ENCODE results near the gene EIF4G2.
A peak's percentile ranks its signal among the peaks of the same experiment; 100 is the strongest.
"Not testable (repeated sequence)": the region's sequence is repeated elsewhere in the genome, so short reads cannot be mapped to it uniquely, and the experiment has no call there.

Gene EIF4G2

DNA sequence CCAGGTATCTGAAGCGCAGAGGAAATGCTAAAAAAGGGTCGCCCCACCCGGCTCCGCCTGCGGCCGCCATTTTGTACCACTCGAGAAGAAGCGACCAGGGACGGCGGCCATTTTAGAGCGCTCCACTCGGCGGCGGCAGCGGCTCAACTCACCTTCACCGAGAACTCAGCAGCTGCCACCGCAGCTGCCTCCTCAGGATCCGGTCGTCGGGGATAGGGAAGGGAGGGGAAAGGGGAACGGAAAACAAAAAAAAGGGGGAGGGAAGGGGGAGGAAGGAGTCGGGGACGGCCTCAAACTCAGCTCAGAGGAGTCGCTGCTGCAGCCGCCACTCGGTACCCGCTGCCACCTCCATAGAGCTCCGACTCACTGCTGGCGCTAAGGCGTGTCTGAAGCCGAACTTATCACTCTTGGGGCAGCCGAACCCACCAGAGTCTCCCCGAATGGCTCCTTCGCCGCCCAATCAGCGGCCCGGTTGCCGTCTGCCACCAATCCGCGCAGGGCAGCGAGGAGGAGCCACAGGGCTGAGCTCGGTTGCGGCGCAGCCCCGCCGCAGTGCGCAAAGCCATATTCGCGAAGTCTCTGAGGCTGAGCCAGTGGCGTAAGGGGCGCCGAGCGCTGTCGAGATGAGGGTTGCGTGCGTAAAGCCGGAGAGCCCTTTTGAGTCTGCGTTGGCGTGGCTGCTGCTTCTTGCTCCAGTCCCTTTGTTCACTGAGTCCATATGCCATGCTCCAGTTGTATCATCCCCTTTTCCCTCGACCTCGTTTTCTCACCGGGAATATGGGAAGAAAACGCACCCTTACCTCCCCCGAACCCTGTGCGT, at the start of gene EIF4G2:
TSS of gene EIF4G2 (minus strand) at position 374 of the 820 bp plus-strand sequence.
- peak; percentile 98 for DNase-seq (ENCODE audit: low spot score)

DNA sequence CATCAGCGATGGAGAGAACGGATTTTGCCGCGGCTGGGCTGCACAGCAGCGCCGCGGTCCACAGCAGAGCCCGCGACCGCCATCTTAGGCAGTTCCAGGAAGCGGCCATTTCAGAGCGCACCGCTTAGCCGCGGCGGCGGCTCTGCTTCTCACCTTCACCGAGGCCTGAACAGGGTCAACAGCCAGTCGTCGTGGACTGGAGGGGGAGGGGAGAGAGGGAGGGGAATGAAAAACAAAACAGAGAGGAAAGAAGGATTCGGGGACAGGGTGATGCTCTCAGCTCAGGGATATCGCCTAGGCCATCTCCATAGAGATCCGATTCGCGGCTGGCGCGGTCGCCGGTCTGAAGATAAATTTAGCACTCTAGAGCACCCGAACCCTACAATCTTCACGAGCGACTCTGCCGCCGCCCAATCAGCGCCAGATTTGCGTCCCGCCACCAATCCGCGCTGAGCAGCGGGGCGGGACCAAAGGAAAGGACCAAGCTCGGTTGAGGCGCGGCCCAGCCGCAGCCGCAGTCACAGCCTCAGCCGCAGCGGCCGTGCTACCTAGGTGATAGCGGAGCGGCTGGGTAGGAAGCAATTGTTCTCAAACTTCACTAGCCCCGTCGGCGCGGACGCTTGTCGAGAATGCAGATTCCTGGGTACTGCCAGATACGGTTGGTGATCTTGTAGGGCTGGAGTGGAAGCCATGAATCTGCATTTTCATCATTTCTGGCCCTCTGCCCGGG, 49.1 kb upstream of the EIF4G2 start, which contains the start of gene ZBED5:
TSS of gene ZBED5 (minus strand) at position 345 of the 730 bp plus-strand sequence. CDS start 3,108 bp downstream, outside the sequence.
- DNase-seq (ENCODE audit: low spot score): peak; percentile 97

DNA sequence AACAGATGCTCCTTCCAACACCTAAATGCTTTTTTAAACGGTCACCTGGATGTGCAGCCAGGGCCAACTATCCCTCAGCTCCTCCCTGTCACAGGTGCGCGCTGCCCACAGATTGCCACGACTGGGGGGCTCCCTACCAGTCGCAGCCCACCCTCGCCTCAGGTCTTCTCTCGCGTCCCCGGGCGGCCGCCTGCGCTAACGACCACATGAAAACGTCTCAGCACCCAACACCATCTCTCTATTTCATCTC, 48.7 kb upstream of the EIF4G2 start:
- DNase-seq (ENCODE audit: low spot score): no peak

DNA sequence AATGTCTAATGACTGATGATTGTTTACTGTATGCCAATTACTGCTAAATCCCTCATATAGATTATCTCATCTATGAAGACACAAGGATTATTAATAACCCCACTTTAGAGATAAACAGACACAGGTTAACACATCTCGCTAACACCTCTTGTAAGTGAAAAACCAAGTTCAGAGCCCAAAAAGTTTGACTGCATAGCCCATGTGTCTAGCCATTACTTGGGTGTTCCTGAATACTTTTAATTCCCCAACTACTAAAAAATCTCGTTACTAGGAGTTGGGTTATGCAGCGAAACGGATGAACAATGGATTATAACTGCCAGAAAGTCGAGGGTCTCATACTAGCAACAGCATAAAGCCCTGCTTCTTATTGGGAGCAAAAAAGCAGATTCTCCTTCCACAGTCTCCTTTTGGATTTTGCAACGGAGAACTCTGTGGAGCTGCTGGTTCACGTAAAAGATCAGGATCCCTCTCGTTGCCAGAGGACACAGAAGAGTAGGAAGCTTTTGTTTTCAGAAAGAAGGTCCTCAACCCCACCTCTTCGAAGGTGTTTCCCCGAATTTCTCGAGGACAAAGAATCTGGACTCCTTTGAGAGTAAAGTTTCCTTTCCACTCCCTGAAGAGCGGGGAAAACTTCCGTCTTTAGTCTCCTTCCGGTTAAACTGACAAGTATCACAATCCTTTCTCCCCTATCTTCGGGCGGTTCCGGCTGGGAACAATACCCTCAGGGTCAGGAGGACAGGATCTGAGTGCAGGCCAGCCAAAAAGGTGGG, 48.1 kb upstream of the EIF4G2 start:
- peak; percentile 32 for DNase-seq (ENCODE audit: low spot score)

DNA sequence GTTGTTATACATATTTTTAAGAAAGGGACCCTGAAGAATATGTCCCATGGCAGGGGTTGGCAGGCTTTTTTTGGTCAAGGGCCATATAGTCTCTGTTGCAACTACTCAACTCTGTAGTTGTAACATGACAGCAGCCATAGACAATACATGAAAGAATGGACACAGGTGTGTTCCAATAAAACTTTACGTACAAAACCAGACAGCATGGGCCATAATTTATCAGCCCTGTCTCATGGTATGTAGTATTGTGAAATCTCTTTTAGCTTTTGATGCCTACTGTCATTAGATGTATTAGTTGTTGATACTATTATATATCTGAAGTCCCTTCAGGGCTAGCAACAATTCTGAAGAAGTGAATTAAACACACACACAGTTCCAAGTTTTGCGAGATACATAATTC, 46.6 kb upstream of the EIF4G2 start:
- no peak for DNase-seq (ENCODE audit: low spot score)

DNA sequence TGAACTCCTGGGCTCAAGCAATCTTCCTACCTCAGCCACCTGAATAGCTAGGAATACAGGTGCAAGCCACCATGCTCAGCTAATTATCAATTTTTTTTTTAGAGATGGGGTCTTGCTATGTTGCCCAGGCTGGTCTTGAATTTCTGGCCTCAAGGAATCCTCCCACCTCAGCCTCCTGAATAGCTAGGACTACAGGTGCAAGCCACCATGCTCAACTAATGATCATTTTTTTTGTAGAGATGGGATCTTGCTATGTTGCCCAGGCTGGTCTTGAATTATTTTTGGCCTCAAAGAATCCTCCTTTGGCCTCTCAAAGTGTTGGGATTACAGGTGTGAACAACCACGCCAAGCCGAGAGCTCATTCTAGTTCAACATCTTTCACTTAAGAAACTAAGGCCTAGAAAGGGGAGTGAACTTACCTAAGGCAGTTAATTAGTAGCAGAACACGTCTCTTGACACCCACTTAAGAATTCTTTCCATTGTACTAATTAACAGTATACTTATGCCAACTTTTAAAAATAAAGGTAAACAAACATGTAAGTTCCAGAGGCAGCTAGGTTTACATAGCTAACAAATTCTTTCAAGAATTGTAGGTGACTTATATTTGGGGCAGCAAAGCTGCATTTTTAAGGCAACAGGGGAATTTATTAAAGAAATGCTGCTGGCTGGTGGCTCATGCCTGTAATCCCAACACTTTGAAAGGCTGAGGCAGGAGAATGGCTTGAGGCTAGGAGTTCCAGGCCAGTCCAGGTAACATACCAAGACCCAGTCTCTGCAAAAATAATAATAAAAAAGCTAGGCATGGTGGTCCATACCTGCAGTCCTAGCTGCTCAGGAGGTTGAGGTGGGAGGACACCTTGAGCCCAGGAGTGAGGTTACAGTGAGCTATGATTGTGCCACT, 39.5 kb upstream of the EIF4G2 start:
- DNase-seq (ENCODE audit: low spot score): no peak

DNA sequence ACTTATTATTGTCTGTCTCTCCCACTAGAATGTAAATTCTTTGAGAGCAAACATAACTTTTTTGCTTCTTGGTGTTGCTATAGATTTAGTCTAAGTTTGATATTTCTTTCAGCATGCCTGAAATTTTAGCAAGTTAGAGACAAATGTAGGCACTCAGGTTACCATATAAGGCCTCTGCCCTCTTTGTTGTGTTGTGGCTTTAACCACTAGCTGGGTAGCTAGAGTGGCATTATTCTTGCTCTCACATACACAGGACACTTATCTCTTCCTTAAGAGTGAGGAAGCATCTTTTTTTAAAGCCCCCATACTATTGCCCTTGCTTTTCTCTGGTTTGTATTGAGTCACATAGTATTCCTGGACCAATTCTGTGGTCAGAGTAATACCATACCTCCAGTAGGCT, 37.9 kb upstream of the EIF4G2 start:
- DNase-seq (ENCODE audit: low spot score): no peak

DNA sequence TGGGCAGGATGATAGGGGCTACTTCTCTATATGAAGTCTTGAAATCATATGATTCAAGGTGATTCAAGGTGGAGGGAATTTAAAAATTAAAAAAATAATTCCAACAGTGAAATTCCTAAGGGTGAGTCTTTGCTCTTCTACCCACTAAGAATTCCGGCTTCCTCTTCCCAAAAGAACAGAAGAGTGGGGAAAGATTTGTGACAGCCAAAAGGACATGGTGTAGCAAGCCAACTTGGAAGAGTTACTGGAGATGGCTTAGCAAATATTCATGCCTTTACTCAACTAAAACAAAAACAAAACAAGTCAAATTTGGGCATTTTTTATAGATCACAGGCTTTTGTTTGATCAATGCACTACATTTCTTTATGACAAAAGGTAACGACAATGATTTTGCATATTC, 36.9 kb upstream of the EIF4G2 start:
- no peak for DNase-seq (ENCODE audit: low spot score)

DNA sequence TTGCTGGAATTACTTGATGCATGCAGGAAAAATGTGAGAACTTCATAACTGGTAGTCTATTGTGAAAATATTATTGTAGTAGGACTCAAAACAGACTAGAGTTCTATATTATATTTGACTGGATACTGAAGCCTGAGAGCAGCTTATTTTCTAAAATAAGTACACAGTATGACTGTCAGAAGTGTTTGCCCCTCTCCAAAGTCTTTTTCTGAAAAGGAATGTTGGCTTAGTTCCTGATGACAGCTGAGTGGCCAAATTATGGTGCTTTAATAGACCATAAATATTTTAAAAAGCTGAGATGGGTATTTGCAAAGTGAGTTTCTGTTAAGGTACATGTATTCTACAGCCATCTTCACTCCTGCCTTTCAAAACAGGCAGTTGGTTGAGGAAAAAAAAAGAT, 36.1 kb upstream of the EIF4G2 start:
- DNase-seq (ENCODE audit: low spot score): no peak

DNA sequence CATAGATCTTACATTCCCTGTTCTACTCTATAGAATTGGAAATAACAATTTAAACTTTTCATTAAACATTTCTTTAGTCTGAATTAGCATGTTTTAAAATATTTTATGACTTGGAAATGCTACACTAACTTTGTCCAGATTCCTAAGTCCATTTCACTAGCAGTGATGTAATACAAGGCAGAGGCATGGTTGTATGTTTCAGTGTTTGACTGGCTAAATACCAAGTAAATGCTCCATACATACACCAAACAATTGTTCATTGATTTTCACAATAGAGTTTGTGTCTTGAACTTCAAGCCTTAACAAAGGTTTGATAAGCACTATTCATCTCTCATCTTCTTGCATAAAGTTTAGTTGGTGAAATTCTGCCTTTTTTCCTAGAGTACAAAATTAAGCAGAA, 35.6 kb upstream of the EIF4G2 start:
- DNase-seq (ENCODE audit: low spot score): no peak

DNA sequence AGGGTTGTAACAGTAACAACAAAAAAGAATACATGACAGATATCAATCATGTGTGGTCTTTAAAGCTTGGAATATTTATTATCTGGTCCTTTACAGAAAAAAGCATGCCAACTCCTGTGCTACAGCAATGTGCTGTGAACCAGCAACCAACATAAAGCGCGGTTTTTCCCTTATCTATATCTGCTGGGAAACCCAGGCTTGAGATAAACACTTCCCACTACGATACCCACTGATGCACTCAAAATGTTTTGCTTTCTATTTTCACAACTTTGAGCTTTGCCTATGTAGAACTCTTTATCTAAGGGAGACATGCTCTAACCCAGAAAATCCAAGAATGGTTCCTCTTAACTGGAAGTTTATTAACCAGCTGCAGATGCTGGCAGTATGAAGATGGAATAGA, 30.2 kb upstream of the EIF4G2 start:
- DNase-seq (ENCODE audit: low spot score): no peak

DNA sequence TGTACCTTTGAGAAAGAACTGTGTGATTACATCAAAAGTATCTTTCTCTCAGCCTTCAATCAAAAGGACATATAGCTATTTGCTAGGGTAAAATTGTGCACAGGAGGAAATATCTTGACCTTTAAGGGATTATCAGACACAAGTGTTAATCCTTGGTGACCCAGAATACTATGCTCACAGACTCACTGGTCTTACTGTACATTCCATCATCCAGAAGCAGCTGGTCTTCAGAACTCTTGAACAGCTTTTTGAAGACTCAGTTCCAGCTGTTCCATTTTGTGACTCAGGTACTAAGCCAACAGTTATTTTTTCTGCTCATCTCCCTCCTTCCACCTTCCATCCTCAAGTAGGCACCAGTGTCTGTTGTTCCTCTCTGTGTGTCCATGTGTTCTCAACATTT, 29.4 kb upstream of the EIF4G2 start:
- DNase-seq (ENCODE audit: low spot score): no peak

DNA sequence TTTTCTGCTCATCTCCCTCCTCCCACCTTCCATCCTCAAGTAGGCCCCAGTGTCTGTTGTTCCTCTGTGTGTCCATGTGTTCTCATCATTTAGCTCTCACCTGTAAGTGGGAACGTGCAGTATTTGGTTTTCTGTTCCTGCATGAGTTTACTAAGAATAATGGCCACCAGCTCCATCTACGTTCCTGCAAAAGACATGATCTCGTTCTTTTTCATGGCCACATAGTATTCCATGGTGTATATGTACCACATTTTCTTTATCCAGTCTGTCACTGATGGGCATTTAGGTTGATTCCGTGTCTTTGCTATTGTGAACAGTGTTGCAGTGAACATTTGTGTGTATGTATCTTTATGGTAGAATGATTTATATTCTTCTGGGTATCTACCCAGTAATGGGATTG, 28.2 kb upstream of the EIF4G2 start:
- DNase-seq (ENCODE audit: low spot score): not testable (repeated sequence)

DNA sequence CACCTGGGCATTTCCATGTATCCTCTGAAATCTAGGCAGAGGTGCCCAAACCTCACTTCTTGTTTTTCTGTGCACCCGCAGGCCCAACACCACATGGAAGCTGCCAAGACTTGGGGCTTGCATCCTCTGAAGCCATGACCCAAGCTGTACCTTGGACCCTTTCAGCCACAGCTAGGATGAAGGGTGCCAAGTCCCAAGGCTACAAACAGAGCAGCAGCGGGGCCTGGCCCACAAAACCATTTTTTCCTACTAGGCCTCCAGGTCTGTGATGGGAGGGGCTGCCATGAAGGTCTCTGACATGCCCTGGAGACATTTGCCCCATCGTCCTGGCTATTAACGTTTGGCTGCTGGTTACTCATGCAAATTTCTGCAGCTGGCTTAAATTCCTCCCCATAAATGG, 20.4 kb upstream of the EIF4G2 start:
- DNase-seq (ENCODE audit: low spot score): no peak

DNA sequence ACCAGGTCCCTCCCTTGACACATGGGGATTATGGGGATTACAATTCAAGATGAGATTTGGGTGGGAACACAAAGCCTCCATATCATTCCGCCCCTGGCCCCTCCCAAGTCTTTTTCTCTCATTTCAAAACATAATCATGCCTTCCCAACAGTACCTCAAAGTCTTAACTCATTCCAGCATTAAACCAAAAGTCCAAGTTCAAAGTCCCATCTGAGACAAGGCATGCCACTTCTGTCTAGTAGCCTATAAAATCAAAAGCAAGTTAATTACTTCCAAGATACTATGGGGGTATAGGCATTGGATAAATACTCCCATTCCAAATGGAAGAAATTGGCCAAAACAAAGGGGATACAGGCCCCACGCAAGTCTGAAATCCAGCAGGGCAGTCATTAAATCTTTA, 19.7 kb upstream of the EIF4G2 start:
- no peak for DNase-seq (ENCODE audit: low spot score)

DNA sequence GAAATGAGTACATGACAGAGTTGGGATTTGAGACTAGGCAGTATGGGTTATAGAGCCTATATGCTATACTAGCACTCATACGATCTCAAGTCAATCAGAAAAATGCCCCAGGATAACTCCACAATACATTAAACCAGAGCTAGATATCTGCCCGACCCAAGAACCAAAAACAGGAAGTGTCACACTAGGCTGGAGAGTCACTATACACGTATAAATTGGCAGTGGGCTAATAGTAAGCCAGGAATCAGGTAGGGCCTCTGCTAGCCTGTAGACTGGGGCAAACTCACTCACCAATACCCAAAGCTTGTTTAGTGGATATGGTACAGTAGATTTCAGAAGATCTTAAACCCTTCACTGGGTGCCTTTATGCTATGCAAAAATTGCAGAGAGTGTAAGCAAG, 16.2 kb upstream of the EIF4G2 start:
- DNase-seq (ENCODE audit: low spot score): no peak

DNA sequence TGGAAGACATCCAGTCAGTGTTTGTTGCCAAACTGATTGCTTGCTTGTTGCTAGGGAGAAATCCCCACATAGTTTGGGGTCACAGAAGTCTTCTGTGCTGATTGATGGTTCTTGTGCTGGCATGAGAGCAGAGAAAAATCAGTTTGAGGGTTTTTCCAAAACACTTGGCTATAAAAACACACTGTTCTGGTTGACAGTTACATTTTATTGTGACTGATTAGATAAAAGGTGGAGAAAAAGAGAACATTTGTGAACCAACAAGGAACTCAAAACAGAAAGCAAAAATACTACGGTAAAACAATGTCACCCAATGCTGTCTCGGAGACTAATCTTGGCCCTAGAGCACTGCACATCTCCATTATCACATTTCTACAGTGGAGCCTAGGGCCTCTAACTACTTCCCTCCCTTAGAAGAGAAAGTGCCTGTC, 14.4 kb upstream of the EIF4G2 start:
- no peak for DNase-seq (ENCODE audit: low spot score)

DNA sequence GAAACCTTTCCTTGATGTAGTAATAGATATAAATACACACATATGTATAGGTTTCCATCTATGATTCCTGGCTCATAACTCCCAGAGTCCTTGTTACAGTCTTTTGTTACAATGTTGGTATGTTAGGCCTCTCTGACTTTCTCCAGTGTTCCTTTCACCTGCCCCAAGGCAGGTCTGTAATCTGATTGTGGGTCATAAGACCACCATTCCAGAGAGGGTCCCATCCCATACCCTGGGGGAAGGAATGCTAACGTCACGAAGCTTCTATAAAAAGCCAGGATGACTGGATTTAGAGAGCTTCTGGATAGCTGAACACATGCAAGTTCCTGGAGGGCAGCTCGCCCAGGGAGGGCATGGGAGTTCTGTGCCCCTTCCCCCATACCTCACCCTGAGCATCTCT, 13.8 kb upstream of the EIF4G2 start:
- DNase-seq (ENCODE audit: low spot score): not testable (repeated sequence)

DNA sequence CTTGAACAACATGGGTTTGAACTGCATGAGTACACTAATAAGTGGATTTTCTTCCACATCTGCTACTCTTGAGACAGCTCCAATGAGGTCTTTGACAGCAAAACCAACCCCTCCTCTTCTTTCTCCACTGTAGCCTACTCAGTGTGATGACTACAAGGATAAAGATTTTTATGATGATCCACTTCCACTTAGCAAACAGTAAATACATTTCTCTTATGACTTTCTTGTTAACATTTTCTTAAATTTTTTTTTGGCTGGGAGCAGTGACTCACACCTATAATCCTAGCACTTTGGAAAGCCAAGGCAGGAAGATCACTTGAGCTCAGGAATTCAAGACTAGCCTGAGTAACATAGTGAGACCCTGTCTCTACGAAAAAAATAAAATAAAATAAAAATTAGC, 9.9 kb upstream of the EIF4G2 start:
- DNase-seq (ENCODE audit: low spot score): no peak

DNA sequence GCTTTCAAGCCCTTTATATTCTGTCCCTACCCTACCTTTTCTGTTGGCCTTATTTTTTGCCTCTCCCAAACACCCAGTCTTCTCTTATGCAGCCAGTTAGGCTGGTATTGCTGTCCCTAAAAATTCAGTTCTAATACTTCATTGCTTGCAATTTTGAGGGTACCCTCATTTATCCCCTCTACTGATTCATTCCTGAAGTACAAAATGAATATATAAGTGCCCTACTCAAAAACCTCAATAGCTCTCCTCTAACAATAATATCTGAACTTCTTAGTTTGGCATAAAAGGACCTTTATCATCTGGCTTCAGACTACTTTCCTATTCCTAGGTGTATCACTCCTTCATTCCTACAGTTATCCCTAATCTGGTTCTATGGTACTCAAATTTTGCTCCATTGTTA, 5.2 kb upstream of the EIF4G2 start:
- DNase-seq (ENCODE audit: low spot score): no peak

DNA sequence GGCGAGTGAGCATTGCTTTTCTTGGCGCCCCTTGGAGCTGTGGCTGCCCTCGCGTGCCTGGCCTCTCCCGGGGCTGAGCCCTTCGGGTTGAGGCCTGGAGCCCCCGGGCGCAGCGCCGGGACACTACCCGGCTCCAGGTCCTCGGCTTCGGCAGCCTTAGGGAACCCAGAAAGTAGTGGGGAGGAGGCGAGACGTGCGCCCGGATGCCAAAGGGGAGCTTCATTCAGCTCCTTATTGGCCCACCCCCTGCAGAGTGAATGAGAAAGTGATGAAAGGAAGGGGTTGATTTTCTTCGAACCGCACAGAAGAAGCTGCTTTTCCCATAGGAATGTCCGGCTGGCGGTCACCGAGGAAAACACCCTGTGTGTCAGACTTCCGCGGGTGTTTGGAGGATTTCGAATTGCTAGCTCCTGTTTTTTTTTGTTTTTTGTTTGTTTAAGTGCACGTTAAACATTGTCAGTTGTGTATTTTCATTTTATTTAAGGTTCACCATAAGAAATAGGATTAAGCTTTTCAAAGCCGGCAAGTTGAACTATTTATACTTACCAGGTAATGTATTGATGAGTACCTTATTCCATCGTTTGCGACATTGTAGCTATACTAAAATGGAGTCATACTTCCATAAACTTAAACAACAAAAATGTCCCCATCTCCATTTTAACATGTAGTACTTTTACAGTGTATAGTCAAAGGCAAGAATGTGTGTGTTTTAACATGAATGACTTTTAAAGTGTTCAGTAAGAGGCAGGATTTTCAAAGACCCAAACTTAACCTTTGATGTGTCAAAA, 841 bp upstream of the EIF4G2 start:
- peak; percentile 37 for DNase-seq (ENCODE audit: low spot score)
